Small intestine (tissue), 7 donors: ENCODE measurements around the gene PLEKHG3. TPM values are rescaled to one million over a fixed set of nuclear protein-coding genes. Genes with fewer than 3 reads are reported as not detected.

ENCODE experiments used
- DNase-seq, 2 donors: peaks; one replicate each; pipeline versions ENCODE4 v3.0.0 to v3.0.0-alpha.2; 2013
- FAIRE-seq: peaks from 2 replicates; lab custom pipeline; 2012; peaks lifted over from hg19 to GRCh38; lab: Jason Lieb, UNC
- H3K27ac ChIP-seq, 3 donors: one replicate each; pipeline ENCODE4 v1.5.1; 2013; ENCODE audit warnings: low read length in 2 of 3, mild to moderate bottlenecking in 2 of 3, control low read depth in 1 of 3, inconsistent platforms in 1 of 3, low read depth in 1 of 3, moderate library complexity in 1 of 3
- H3K27me3 ChIP-seq, 3 donors: one replicate each; pipeline ENCODE4 v1.6.1; 2013; ENCODE audit warnings: low read length in 3 of 3, inconsistent platforms in 1 of 3; ENCODE audit not compliant: control insufficient read depth in 3 of 3, insufficient read depth in 3 of 3
- H3K36me3 ChIP-seq, 3 donors: one replicate each; pipeline ENCODE4 v1.6.1; 2013; ENCODE audit warnings: low read length in 3 of 3, inconsistent platforms in 1 of 3, low read depth in 1 of 3, mild to moderate bottlenecking in 1 of 3, moderate library complexity in 1 of 3; ENCODE audit not compliant: control insufficient read depth in 3 of 3, insufficient read depth in 2 of 3
- H3K4me1 ChIP-seq, 3 donors: one replicate each; pipeline ENCODE4 v1.6.1; 2013; ENCODE audit warnings: low read length in 2 of 3, inconsistent platforms in 1 of 3, low read depth in 1 of 3, mild to moderate bottlenecking in 1 of 3, moderate library complexity in 1 of 3; ENCODE audit not compliant: control insufficient read depth in 3 of 3, insufficient read depth in 2 of 3
- H3K4me3 ChIP-seq, 3 donors: one replicate each; pipeline ENCODE4 v1.5.1; 2013; ENCODE audit warnings: low read length in 3 of 3, control low read depth in 1 of 3, inconsistent platforms in 1 of 3, low read depth in 1 of 3, mild to moderate bottlenecking in 1 of 3, moderate library complexity in 1 of 3
- H3K9me3 ChIP-seq, 2 donors: one replicate each; pipeline ENCODE4 v1.6.1; 2013; ENCODE audit warnings: low read depth in 1 of 2, low read length in 1 of 2; ENCODE audit not compliant: control insufficient read depth in 2 of 2, insufficient read depth in 1 of 2
- WGBS, 3 donors: extraction: QIAGEN DNeasy Blood & Tissue Kit; methylation state at CpG; one replicate each; pipeline ENCODE4 v1.1.7; 2013; 5-methylcytosine and 5-hydroxymethylcytosine counted together
- polyA plus RNA-seq, 4 donors: library from polyadenylated mRNA; stranded (reverse) in 3 of 4; unstranded in 1 of 4; fragments of 200-250 nt in 3 of 4; fragments of 120-200 nt in 1 of 4; gene quantifications; one replicate each; pipeline versions ENCODE4 v1.2.1 to v1.2.3, GENCODE V29; 2013
- donor health status: healthy with polysubstance abuse.
- donor health status: control.
- donor health status: control.
- donor health status: Bipolar disorder and iron deficiency.
- donor health status: healthy.

PLEKHG3 gene
- polyA plus RNA-seq, 4 donors: 12.7 to 47.0 (median 17.1) TPM

DNA sequence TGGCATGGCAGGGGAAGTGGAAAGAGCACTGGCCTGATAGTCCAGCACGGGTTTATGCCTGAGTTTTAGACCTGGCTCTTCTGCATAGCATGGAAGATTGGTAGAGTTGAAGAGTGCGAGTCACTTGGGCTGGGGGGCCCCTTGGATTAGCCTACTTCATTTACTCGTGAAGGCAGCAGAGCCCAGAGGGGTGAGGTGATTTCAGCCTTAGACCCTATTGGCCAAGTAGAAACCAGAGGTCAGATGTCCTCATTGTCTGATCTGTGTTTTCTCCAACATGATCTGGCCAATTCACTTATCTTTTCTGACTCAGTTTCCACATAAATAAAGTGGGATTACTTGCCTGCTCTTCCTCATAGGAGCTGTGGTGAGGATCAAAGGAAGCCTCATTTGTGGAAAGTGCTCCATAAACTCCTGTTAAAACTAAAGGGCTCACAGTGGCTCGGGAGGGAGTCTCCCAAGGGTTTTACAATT is 1.9 kb downstream of the PLEKHG3 start:
- FAIRE-seq: no peak
- peaks cover 0 to 32% (median 0%) of the 10 kb centered on the region in 3 donors for H3K36me3 ChIP-seq
- no peaks in the 10 kb centered on the region for H3K9me3 ChIP-seq
- H3K27me3 ChIP-seq: no peaks in the 10 kb centered on the region
- WGBS, 3 donors: 39 to 49% (median 45%) methylated on average over 4 of the region's 4 CpGs
- H3K4me3 ChIP-seq: peak overlapping the region in 2 of 3 donors; percentile 73 to 86
- DNase-seq: no peak
- H3K27ac ChIP-seq: peak overlapping the region; percentile 68 to 93 (median 78)
- H3K4me1 ChIP-seq: peaks cover 13 to 59% (median 15%) of the 10 kb centered on the region in 3 donors

DNA sequence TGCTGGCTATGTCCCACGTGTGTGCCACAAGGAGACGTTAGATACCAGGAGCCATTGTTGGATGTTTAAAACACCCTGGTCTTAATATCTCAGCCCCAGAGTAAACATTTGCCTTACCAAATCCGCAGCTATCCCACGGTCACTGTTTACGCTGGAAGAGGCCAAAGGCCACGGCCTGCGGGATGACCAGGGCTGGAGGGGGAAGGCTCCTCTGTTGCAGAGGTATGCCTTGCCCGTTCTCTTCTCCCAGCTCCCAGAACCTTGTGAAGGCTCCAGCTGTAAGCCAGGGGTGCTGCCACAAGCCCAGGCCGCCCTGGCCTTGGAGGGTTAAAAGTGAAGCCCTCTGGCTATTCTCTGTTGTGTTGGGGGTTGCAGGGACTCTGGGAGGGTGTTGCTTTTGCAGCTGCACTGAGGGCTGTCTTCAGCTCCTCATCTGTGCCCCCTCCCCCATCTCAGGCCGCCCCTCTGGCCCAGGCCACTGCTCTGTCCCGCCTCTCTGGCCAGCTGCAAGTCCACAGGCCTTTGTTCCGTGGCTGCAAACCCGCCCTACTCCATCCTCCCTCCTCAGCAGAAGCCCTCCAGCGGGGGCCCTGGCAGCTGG is 2.5 kb downstream of the PLEKHG3 start:
- Histone ChIP-seq H3K27ac (peak overlapping the region; percentile 21 to 93 (median 78)), H3K9me3 (no peaks in the 10 kb centered on the region), H3K4me3 (peak overlapping the region in 2 of 3 donors; percentile 2 to 73), H3K27me3 (no peaks in the 10 kb centered on the region), H3K36me3 (peaks cover 0 to 32% (median 0%) of the 10 kb centered on the region in 3 donors), H3K4me1 (peaks cover 13 to 59% (median 15%) of the 10 kb centered on the region in 3 donors)
- FAIRE-seq (no peak), DNase-seq (no peak)
- 38 to 50% (median 39%) methylated on average over 12 to 14 of the region's 14 CpGs for WGBS, 3 donors

DNA sequence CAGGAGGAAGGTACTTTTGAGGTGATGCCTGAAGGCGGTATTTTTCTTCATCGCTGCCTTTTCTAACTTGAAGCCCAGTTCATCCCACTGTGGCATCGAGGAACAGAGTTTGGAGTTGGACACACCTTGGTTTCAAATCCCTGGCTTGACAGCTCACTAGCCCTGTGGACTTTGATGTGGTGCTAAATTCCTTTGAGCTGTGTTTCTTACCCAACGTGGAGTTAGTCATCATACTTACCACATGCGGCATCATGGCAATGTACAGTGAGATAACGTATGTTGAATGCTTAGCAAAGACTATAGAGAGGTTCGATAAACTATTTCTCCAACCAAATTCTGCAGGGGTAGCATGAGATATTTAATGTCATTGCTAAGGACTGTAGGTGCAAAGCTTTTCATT is 3.4 kb downstream of the PLEKHG3 start:
- H3K27me3 ChIP-seq: no peaks in the 10 kb centered on the region
- H3K4me3 ChIP-seq: no peak overlapping the region
- H3K27ac ChIP-seq: peak overlapping the region; percentile 17 to 93 (median 78)
- DNase-seq (peak; percentile 91 to 97), FAIRE-seq (no peak)
- H3K9me3 ChIP-seq: no peaks in the 10 kb centered on the region
- peaks cover 13 to 54% (median 15%) of the 10 kb centered on the region in 3 donors for H3K4me1 ChIP-seq
- peaks cover 0 to 32% (median 0%) of the 10 kb centered on the region in 3 donors for H3K36me3 ChIP-seq
- WGBS, 3 donors: 23 to 55% (median 35%) methylated on average over 7 of the region's 7 CpGs

DNA sequence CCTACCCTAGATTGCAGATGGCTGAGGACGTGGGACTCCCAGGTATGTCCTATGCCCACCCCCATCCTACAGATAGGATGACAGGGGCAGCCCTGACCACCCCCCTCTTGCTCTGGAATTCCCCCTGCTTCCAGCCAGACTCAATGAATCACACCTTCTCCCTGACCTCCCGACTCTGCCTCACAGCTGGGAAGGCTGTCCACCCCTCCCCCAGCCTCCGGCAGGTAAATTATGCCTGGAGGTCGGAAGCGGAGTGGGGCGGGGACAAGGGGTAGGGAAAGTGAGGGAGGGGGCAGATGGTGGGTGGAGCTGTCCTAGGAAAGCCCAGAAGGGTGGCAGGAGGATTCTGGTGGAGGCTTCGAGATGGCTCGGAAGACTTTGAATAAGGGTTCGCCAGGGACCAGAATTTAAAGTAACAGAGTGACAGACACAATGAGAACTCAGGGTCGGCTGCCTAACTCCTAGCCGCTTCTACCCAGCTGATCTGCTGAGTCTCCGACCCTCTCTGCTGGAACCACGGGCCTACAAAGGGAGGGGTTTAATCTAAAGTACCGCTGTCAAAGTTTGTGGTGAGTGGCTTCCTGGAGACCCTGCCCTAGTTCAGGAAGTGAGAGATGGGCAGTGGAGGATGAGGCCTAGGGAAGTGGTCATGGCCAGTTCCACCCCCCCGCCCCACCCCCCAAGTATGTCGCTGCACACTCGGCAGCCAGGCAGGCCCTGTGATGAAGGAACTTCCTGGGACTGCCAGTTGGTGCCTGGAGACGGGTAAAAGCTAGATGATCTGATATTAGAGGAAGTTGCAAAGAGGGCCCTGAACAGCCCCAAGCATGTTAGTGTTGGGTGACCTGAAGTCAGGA is 4.2 kb downstream of the PLEKHG3 start:
- Histone ChIP-seq H3K27me3 (no peaks in the 10 kb centered on the region), H3K9me3 (no peaks in the 10 kb centered on the region), H3K36me3 (peaks cover 0 to 32% (median 0%) of the 10 kb centered on the region in 3 donors), H3K27ac (peak overlapping the region; percentile 45 to 93 (median 66)), H3K4me1 (peaks cover 13 to 50% (median 15%) of the 10 kb centered on the region in 3 donors), H3K4me3 (peak overlapping the region in 1 of 3 donors; percentile 4)
- DNase-seq (peak in 1 of 2 donors; percentile 84), FAIRE-seq (no peak)
- WGBS, 3 donors: 39 to 53% (median 45%) methylated on average over 18 of the region's 18 CpGs

DNA sequence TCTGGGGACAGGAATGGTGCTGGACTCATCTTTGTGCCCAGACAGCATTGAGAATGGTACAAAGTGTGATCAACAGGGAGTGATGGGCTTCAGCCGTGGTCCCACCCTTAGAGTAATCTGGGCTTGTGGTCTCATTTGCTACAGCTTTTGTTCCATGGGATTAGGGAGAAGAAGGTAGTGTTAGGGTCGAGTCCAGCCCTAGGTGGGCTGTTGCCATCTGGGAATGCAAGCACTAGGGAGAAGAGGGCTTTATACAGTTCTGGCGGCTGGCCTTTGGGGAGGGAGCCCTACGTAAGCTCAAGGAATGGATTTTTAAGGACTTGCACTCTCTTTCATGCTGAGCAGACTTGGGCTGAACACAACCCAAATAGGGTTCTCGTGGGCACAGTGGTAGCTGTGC is 4.9 kb downstream of the PLEKHG3 start:
- H3K9me3 ChIP-seq: no peaks in the 10 kb centered on the region
- peaks cover 13 to 45% (median 15%) of the 10 kb centered on the region in 3 donors for H3K4me1 ChIP-seq
- H3K4me3 ChIP-seq: no peak overlapping the region
- H3K27me3 ChIP-seq: no peaks in the 10 kb centered on the region
- H3K36me3 ChIP-seq: peaks cover 0 to 32% (median 0%) of the 10 kb centered on the region in 3 donors
- DNase-seq (no peak), FAIRE-seq (no peak)
- WGBS, 3 donors: 71 to 87% (median 84%) methylated on average over 5 of the region's 5 CpGs
- peak overlapping the region; percentile 45 to 93 (median 61) for H3K27ac ChIP-seq

DNA sequence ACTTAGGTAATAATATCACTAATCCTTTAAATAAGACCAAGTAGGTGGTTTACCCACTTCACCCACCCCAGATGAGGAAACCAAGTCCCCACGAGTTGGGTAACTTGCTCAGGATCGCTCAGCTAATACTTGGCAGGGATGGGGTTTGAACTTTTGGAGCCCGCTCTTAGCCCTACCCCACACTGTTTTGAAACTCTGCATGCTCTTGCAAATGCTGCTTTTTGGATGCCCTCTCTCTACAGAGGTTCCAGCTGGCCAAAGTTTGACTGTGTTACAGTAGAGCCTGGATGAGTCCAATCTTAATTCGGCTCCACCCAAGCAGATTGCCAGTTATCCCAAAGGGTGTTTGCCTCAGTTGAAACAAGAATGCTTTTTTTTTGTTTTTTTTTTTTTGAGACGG is 6.8 kb downstream of the PLEKHG3 start:
- Histone ChIP-seq H3K27me3 (no peaks in the 10 kb centered on the region), H3K4me1 (peaks cover 13 to 50% (median 20%) of the 10 kb centered on the region in 3 donors), H3K36me3 (peaks cover 0 to 41% (median 0%) of the 10 kb centered on the region in 3 donors), H3K9me3 (no peaks in the 10 kb centered on the region), H3K4me3 (no peak overlapping the region), H3K27ac (no peak overlapping the region)
- FAIRE-seq (no peak), DNase-seq (no peak)
- WGBS, 3 donors: 75 to 88% (median 87%) methylated on average over 5 of the region's 5 CpGs

DNA sequence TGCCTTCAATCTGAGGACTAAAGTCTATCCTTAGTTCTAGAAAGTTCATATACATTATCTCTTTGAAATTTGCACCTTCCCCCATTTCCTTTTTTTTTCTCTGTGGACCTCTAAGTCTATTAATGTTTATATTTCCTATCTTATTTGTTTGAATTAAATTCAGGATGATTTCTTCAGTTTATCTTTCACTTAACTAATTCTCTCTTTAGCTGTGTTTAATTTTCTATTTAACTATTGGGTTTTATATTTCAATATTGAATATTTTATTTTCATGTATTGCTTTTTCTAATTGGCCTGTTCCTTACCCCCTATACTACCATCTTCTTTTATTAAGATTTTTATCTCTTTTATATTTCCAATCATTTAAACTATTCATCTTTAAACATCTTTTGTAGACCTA is 9.5 kb downstream of the PLEKHG3 start:
- FAIRE-seq (no peak), DNase-seq (no peak)
- Histone ChIP-seq H3K27ac (no peak overlapping the region), H3K9me3 (no peaks in the 10 kb centered on the region), H3K27me3 (no peaks in the 10 kb centered on the region), H3K4me1 (peaks cover 11 to 52% (median 15%) of the 10 kb centered on the region in 3 donors), H3K4me3 (no peak overlapping the region), H3K36me3 (peaks cover 0 to 37% (median 0%) of the 10 kb centered on the region in 3 donors)

DNA sequence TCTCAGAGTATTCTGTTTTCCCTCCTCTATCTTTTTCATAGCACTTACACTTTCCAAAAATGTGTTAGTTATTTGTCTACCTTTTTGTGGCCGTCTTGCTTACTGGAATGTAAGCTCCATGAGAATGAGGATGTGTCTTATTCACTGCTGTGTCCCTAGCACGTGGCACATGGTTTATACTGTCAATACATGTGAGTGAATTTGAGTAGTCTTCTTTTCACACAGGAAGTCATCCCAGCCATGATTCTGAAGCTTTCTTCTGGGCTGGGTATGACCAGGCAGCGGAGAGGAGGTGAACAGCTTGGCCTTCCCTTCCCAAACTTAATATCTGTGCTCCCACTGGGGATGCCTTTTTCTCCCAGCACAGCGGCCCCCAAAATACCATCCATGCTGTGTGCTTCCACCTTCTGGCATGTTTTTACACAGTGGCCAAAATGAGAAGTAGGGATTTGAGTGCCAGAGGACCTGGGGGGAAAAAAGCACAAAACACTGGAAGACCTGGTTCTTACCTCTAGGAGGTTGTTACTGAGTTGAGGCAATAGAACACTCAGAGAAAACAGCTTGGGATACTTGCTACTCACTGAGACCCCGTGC is 10.3 kb downstream of the PLEKHG3 start:
- DNase-seq (no peak), FAIRE-seq (no peak)
- no peak overlapping the region for H3K27ac ChIP-seq
- peaks cover 0 to 35% (median 0%) of the 10 kb centered on the region in 3 donors for H3K36me3 ChIP-seq
- H3K9me3 ChIP-seq: no peaks in the 10 kb centered on the region
- H3K27me3 ChIP-seq: no peaks in the 10 kb centered on the region
- H3K4me3 ChIP-seq: no peak overlapping the region
- 84 to 89% (median 87%) methylated on average over 5 of the region's 5 CpGs for WGBS, 3 donors
- H3K4me1 ChIP-seq: peaks cover 8 to 52% (median 10%) of the 10 kb centered on the region in 3 donors
